Activated CD4-positive, alpha-beta memory T cell treated with anti-CD3 and anti-CD28 coated beads, Interleukin-2, amount 10 ng/mL, durations not matched to agents 7 days and 5 days (primary cell): Measurements from ENCODE around the gene MBLAC1. TPM values are rescaled to one million over a fixed set of nuclear protein-coding genes. Genes with fewer than 3 reads are reported as not detected.
A peak's percentile ranks its signal among the peaks of the same experiment; 100 is the strongest.

ENCODE experiments used
- CTCF ChIA-PET: fragments of 350-600 bp; sonication (Branson Sonifier 250); formaldehyde crosslinking; loops from one replicate; lab custom pipeline; 2021; ENCODE audit warnings: antibody characterized with exemption, inconsistent platforms; lab: Charles Lee
- POLR2A ChIA-PET: fragments of 350-600 bp; sonication (Branson Sonifier 250); formaldehyde crosslinking; loops from one replicate; lab custom pipeline; 2021; ENCODE audit warnings: antibody characterized with exemption; lab: Charles Lee
- DNase-seq: peaks from one replicate; pipeline ENCODE4 v3.0.0-alpha.2; 2020
- H3K27ac Mint-ChIP-seq: one replicate; pipeline ENCODE4 v1.8.0; 2021; ENCODE audit warnings: mild to moderate bottlenecking, mixed read lengths
- H3K27me3 Mint-ChIP-seq: one replicate; pipeline ENCODE4 v1.8.0; 2021; ENCODE audit warnings: mixed read lengths
- H3K36me3 Mint-ChIP-seq: one replicate; pipeline ENCODE4 v1.8.0; 2021; ENCODE audit warnings: low read depth, mixed read lengths
- H3K4me1 Mint-ChIP-seq: one replicate; pipeline ENCODE4 v1.8.0; 2021; ENCODE audit warnings: mixed read lengths
- H3K4me3 Mint-ChIP-seq: one replicate; pipeline ENCODE4 v1.8.0; 2021; ENCODE audit warnings: mild to moderate bottlenecking, mixed read lengths
- H3K9me3 Mint-ChIP-seq: one replicate; pipeline ENCODE4 v1.8.0; 2021; ENCODE audit warnings: mixed read lengths
- total RNA-seq, 2 experiments: library from RNA; stranded (reverse); gene quantifications; one replicate each; pipeline ENCODE4 v1.2.3, GENCODE V29; 2021

Gene MBLAC1
- total RNA-seq, 2 experiments from 2014 or later = 3.4 to 4.1 TPM

GRCh38 chr7:100147278-100147677 is 20.5 kb downstream of the MBLAC1 start:
- Mint-ChIP-seq H3K27me3 (no peaks in the 10 kb centered on the region), H3K4me1 (peaks cover 29% of the 10 kb centered on the region), H3K9me3 (no peaks in the 10 kb centered on the region), H3K36me3 (peaks cover 17% of the 10 kb centered on the region), H3K4me3 (no peak overlapping the region), H3K27ac (no peak overlapping the region)
- ChIA-PET POLR2A (interaction anchor here (0.9 to 2.5 kb wide), 3 partner anchors 10 to 21 kb away, joined by 4 to 13 read pairs (median 4); partner anchors contain the start of gene MBLAC1), CTCF (interaction anchor here (1.0 to 1.8 kb wide), 4 partner anchors 15 to 71 kb away, joined by 3 to 11 read pairs (median 4); no protein-coding TSS in a partner anchor)
- no peak for DNase-seq

GRCh38 chr7:100148225-100148558 is 21.4 kb downstream of the MBLAC1 start:
- no peak for DNase-seq
- Mint-ChIP-seq H3K27ac (peak overlapping the region; percentile 92), H3K27me3 (no peaks in the 10 kb centered on the region), H3K9me3 (no peaks in the 10 kb centered on the region), H3K4me1 (peaks cover 34% of the 10 kb centered on the region), H3K4me3 (peak overlapping the region; percentile 96), H3K36me3 (peaks cover 25% of the 10 kb centered on the region)
- ChIA-PET CTCF (interaction anchor here (0.6 to 1.8 kb wide), 14 partner anchors 8 to 72 kb away, joined by 3 to 11 read pairs (median 4); partner anchors contain the start of genes AP4M1, GPC2, MBLAC1 and STAG3), POLR2A (interaction anchor here (0.6 to 2.9 kb wide), 16 partner anchors 9 to 197 kb away, joined by 3 to 21 read pairs (median 5); partner anchors contain the start of genes AP4M1, GPC2, MBLAC1 and MCM7)

GRCh38 chr7:100148559-100149328 is 22.0 kb downstream of the MBLAC1 start, which contains the start of gene LAMTOR4:
TSS of gene LAMTOR4 (plus strand) at chr7:100148918. CDS start at chr7:100148973, 55 bp downstream.
- peak within 1 kb of the TSS; percentile 92 for H3K27ac Mint-ChIP-seq
- peaks cover 37% of the 10 kb centered on the region for H3K4me1 Mint-ChIP-seq
- peak; percentile 99 for DNase-seq
- CTCF ChIA-PET = interaction anchor here (0.6 to 1.8 kb wide), 14 partner anchors 8 to 71 kb away, joined by 3 to 11 read pairs (median 4); partner anchors contain the start of genes AP4M1, GPC2, MBLAC1 and STAG3
- peaks cover 30% of the 10 kb centered on the region for H3K36me3 Mint-ChIP-seq
- H3K9me3 Mint-ChIP-seq = no peaks in the 10 kb centered on the region
- POLR2A ChIA-PET = interaction anchor here (0.6 to 2.9 kb wide), 15 partner anchors 10 to 196 kb away, joined by 3 to 21 read pairs (median 5); partner anchors contain the start of genes AP4M1, CNPY4, GPC2 and MCM7
- H3K27me3 Mint-ChIP-seq = no peaks in the 10 kb centered on the region
- H3K4me3 Mint-ChIP-seq = peak within 1 kb of the TSS; percentile 96

- Mint-ChIP-seq H3K27me3 (no peaks in the 10 kb centered on the region), H3K4me1 (peaks cover 64% of the 10 kb centered on the region), H3K9me3 (no peaks in the 10 kb centered on the region), H3K27ac (peak overlapping the region; percentile 69), H3K36me3 (peaks cover 63% of the 10 kb centered on the region), H3K4me3 (no peak overlapping the region)
- POLR2A ChIA-PET = no interaction called here
- no peak for DNase-seq
- CTCF ChIA-PET = interaction anchor here (0.7 to 1.6 kb wide), 3 partner anchors 18 to 392 kb away, joined by 3 read pairs; no protein-coding TSS in a partner anchor
Measured at GRCh38 chr7:100152404-100152803, 25.6 kb downstream of the MBLAC1 start.

GRCh38 chr7:100152937-100153666 is 26.3 kb downstream of the MBLAC1 start:
- no peak overlapping the region for H3K27ac Mint-ChIP-seq
- peaks cover 67% of the 10 kb centered on the region for H3K4me1 Mint-ChIP-seq
- ChIA-PET POLR2A (no interaction called here), CTCF (interaction anchor here (0.7 to 1.6 kb wide), 2 partner anchors 19 to 300 kb away, joined by 3 read pairs; no protein-coding TSS in a partner anchor)
- no peak overlapping the region for H3K4me3 Mint-ChIP-seq
- DNase-seq = no peak
- H3K9me3 Mint-ChIP-seq = no peaks in the 10 kb centered on the region
- H3K27me3 Mint-ChIP-seq = no peaks in the 10 kb centered on the region
- H3K36me3 Mint-ChIP-seq = peaks cover 67% of the 10 kb centered on the region

- H3K36me3 Mint-ChIP-seq = peaks cover 64% of the 10 kb centered on the region
- CTCF ChIA-PET = no interaction called here
- no peaks in the 10 kb centered on the region for H3K9me3 Mint-ChIP-seq
- no peak overlapping the region for H3K4me3 Mint-ChIP-seq
- peak overlapping the region; percentile 4 for H3K27ac Mint-ChIP-seq
- POLR2A ChIA-PET = interaction anchor here (0.9 to 1.6 kb wide), 2 partner anchors 9 to 12 kb away, joined by 4 read pairs; no protein-coding TSS in a partner anchor
- H3K4me1 Mint-ChIP-seq = peaks cover 63% of the 10 kb centered on the region
- DNase-seq = no peak
- no peaks in the 10 kb centered on the region for H3K27me3 Mint-ChIP-seq
Measured at GRCh38 chr7:100153708-100154535, 27.2 kb downstream of the MBLAC1 start.

GRCh38 chr7:100154651-100155491 is 28.1 kb downstream of the MBLAC1 start:
- Mint-ChIP-seq H3K4me1 (peaks cover 70% of the 10 kb centered on the region), H3K27ac (no peak overlapping the region), H3K36me3 (peaks cover 64% of the 10 kb centered on the region), H3K9me3 (no peaks in the 10 kb centered on the region), H3K4me3 (no peak overlapping the region), H3K27me3 (no peaks in the 10 kb centered on the region)
- CTCF ChIA-PET = no interaction called here
- POLR2A ChIA-PET = interaction anchor here (0.9 to 1.6 kb wide), 4 partner anchors 8 to 54 kb away, joined by 3 to 4 read pairs (median 4); partner anchors contain the start of gene MCM7
- no peak for DNase-seq

- peak overlapping the region; percentile 54 for H3K4me3 Mint-ChIP-seq
- no peak overlapping the region for H3K27ac Mint-ChIP-seq
- H3K4me1 Mint-ChIP-seq = peaks cover 61% of the 10 kb centered on the region
- H3K27me3 Mint-ChIP-seq = no peaks in the 10 kb centered on the region
- DNase-seq = no peak
- no peaks in the 10 kb centered on the region for H3K9me3 Mint-ChIP-seq
- POLR2A ChIA-PET = interaction anchor here (0.7 to 3.9 kb wide), 7 partner anchors 8 to 130 kb away, joined by 3 to 27 read pairs (median 4); partner anchors contain the start of genes AP4M1, GAL3ST4 and MCM7
- peaks cover 58% of the 10 kb centered on the region for H3K36me3 Mint-ChIP-seq
- CTCF ChIA-PET = interaction anchor here (1.4 kb wide), 1 partner anchor 23 kb away, joined by 5 read pairs; no protein-coding TSS in a partner anchor
Measured at GRCh38 chr7:100155553-100156317, 29.0 kb downstream of the MBLAC1 start.

- no peaks in the 10 kb centered on the region for H3K9me3 Mint-ChIP-seq
- peak overlapping the region; percentile 54 for H3K4me3 Mint-ChIP-seq
Measured at GRCh38 chr7:100156331-100157068, 29.7 kb downstream of the MBLAC1 start.

GRCh38 chr7:100157069-100157333 is 30.2 kb downstream of the MBLAC1 start:
- peak overlapping the region; percentile 54 for H3K4me3 Mint-ChIP-seq
- no peak for DNase-seq
- no peaks in the 10 kb centered on the region for H3K27me3 Mint-ChIP-seq
- CTCF ChIA-PET = interaction anchor here (1.4 to 1.6 kb wide), 3 partner anchors 15 to 52 kb away, joined by 3 to 5 read pairs (median 4); no protein-coding TSS in a partner anchor
- peaks cover 56% of the 10 kb centered on the region for H3K4me1 Mint-ChIP-seq
- H3K9me3 Mint-ChIP-seq = no peaks in the 10 kb centered on the region
- H3K36me3 Mint-ChIP-seq = peaks cover 53% of the 10 kb centered on the region
- POLR2A ChIA-PET = interaction anchor here (0.9 to 4.2 kb wide), 11 partner anchors 7 to 62 kb away, joined by 3 to 27 read pairs (median 5); partner anchors contain the start of genes AP4M1, GAL3ST4, LAMTOR4 and MCM7
- H3K27ac Mint-ChIP-seq = peak overlapping the region; percentile 66

More at GRCh38 chr7:100156331-100157068, 29.7 kb downstream of the MBLAC1 start:
- H3K27ac Mint-ChIP-seq = peak overlapping the region; percentile 66
- DNase-seq = no peak
- CTCF ChIA-PET = interaction anchor here (1.4 to 1.6 kb wide), 2 partner anchors 24 to 52 kb away, joined by 3 to 5 read pairs; no protein-coding TSS in a partner anchor
- peaks cover 59% of the 10 kb centered on the region for H3K4me1 Mint-ChIP-seq
- no peaks in the 10 kb centered on the region for H3K27me3 Mint-ChIP-seq
- POLR2A ChIA-PET = interaction anchor here (1.2 to 4.2 kb wide), 8 partner anchors 7 to 129 kb away, joined by 3 to 27 read pairs (median 6); partner anchors contain the start of genes AP4M1, GAL3ST4, LAMTOR4 and MCM7
- peaks cover 57% of the 10 kb centered on the region for H3K36me3 Mint-ChIP-seq
